AML-193 (cell line): ENCODE results near the gene YJU2.
"Not testable (repeated sequence)": the region's sequence is repeated elsewhere in the genome, so short reads cannot be mapped to it uniquely, and the experiment has no call there.

Experiments
- DNase-seq, 2 experiments: peaks; one replicate each; lab custom pipeline; 2025; lab: John Stamatoyannopoulos, UW

YJU2 gene

GRCh38 chr19:4246767-4247593, at the start of gene YJU2:
YJU2 (plus strand) TSS chr19:4247080; CDS start chr19:4247147, 67 bp downstream.
- DNase-seq = peak; percentile 97

GRCh38 chr19:4197228-4197624, 49.7 kb upstream of the YJU2 start:
- DNase-seq = no peak

- no peak for DNase-seq
Measured at GRCh38 chr19:4197625-4198466, 49.0 kb upstream of the YJU2 start.

GRCh38 chr19:4198467-4199126, 48.3 kb upstream of the YJU2 start:
- DNase-seq = no peak

GRCh38 chr19:4199699-4200293, 47.1 kb upstream of the YJU2 start:
- no peak for DNase-seq

- no peak for DNase-seq
Measured at GRCh38 chr19:4200940-4201542, 45.8 kb upstream of the YJU2 start.

GRCh38 chr19:4201798-4202197, 45.1 kb upstream of the YJU2 start:
- no peak for DNase-seq

- DNase-seq = no peak
Measured at GRCh38 chr19:4206818-4207484, 39.9 kb upstream of the YJU2 start.

GRCh38 chr19:4208385-4209094, 38.3 kb upstream of the YJU2 start:
- no peak for DNase-seq

- DNase-seq = no peak
Measured at GRCh38 chr19:4210166-4210731, 36.6 kb upstream of the YJU2 start.

- no peak for DNase-seq
Measured at GRCh38 chr19:4213116-4213515, 33.8 kb upstream of the YJU2 start.

- no peak for DNase-seq
Measured at GRCh38 chr19:4215807-4216206, 31.1 kb upstream of the YJU2 start.

- no peak for DNase-seq
Measured at GRCh38 chr19:4216846-4217245, 30.0 kb upstream of the YJU2 start.

GRCh38 chr19:4217429-4218264, 29.2 kb upstream of the YJU2 start:
- DNase-seq = no peak

- DNase-seq = not testable (repeated sequence)
Measured at GRCh38 chr19:4218523-4218922, 28.4 kb upstream of the YJU2 start.

- DNase-seq = no peak
Measured at GRCh38 chr19:4220188-4220587, 26.7 kb upstream of the YJU2 start.

- DNase-seq = no peak
Measured at GRCh38 chr19:4224470-4224869, 22.4 kb upstream of the YJU2 start.

GRCh38 chr19:4225885-4226284, 21.0 kb upstream of the YJU2 start:
- DNase-seq = no peak

GRCh38 chr19:4227771-4228170, 19.1 kb upstream of the YJU2 start:
- no peak for DNase-seq
